PC-9 (cell line): ENCODE measurements around the gene ENPP4. TPM values are rescaled to one million over a fixed set of nuclear protein-coding genes. Genes with fewer than 3 reads are reported as not detected.
A peak's percentile ranks its signal among the peaks of the same experiment; 100 is the strongest.
"Not testable (repeated sequence)": the region's sequence is repeated elsewhere in the genome, so short reads cannot be mapped to it uniquely, and the experiment has no call there.

Experiments used
- BruUV-seq: library from RNA; stranded (reverse); fragments of 400-500 nt; replicated peaks from 2 replicates; lab custom pipeline; 2021; lab: Mats Ljungman, UMichigan
- CTCF ChIA-PET: fragments of 300-600 bp; sonication (Branson Sonifier 250); formaldehyde crosslinking; loops from one replicate; lab custom pipeline; 2022; ENCODE audit warnings: antibody characterized with exemption; lab: Charles Lee
- POLR2A ChIA-PET: fragments of 300-600 bp; sonication (Branson Sonifier 250); formaldehyde crosslinking; loops from one replicate; lab custom pipeline; 2022; ENCODE audit warnings: antibody characterized with exemption; ENCODE audit not compliant: unreplicated experiment; lab: Charles Lee
- DNase-seq, 2 experiments: peaks; one replicate each; pipeline versions ENCODE4 v3.0.0 to v3.0.0-alpha.2; 2015 to 2022; ENCODE audit warnings: mixed read lengths in 1 of 2
- H2AFZ ChIP-seq: fragments of 200-600 bp; sonication (generic); 2 replicates; pipeline ENCODE4 v1.8.1; 2017; ENCODE audit warnings: antibody characterized with exemption
- H3F3A ChIP-seq: fragments of 200-600 bp; sonication (generic); 2 replicates; pipeline ENCODE4 v1.8.1; 2017; ENCODE audit warnings: antibody characterized with exemption, mild to moderate bottlenecking, low read depth; ENCODE audit not compliant: insufficient read depth
- H3K27ac ChIP-seq: fragments of 200-600 bp; sonication (generic); 2 replicates; pipeline ENCODE4 v1.6.1; 2016; ENCODE audit warnings: mixed run types
- H3K27me3 ChIP-seq: fragments of 200-600 bp; sonication (generic); 2 replicates; pipeline ENCODE4 v1.6.1; 2016; ENCODE audit warnings: low read depth, mixed run types; ENCODE audit not compliant: insufficient read depth
- H3K36me3 ChIP-seq: fragments of 200-600 bp; sonication (generic); 2 replicates; pipeline ENCODE4 v1.6.1; 2016; ENCODE audit warnings: low read depth, mixed run types
- H3K4me1 ChIP-seq: fragments of 200-600 bp; sonication (generic); replicated peaks from 2 replicates; pipeline ENCODE4 v1.6.1; 2016; ENCODE audit warnings: mixed run types; ENCODE audit not compliant: insufficient read depth
- H3K4me2 ChIP-seq: fragments of 200-600 bp; sonication (generic); 2 replicates; pipeline ENCODE4 v1.6.1; 2017; ENCODE audit warnings: mixed run types
- H3K4me3 ChIP-seq: fragments of 200-600 bp; sonication (generic); 2 replicates; pipeline ENCODE4 v1.6.1; 2016; ENCODE audit warnings: mixed run types
- H3K79me2 ChIP-seq: fragments of 200-600 bp; sonication (generic); 2 replicates; pipeline ENCODE4 v1.6.1; 2017; ENCODE audit warnings: low read depth, mixed run types
- H3K9me2 ChIP-seq: fragments of 200-600 bp; sonication (generic); 2 replicates; pipeline ENCODE4 v1.8.1; 2017; ENCODE audit warnings: mild to moderate bottlenecking; ENCODE audit not compliant: insufficient read depth
- H3K9me3 ChIP-seq: fragments of 200-600 bp; sonication (generic); 2 replicates; pipeline ENCODE4 v1.8.1; 2016; ENCODE audit warnings: low read depth; ENCODE audit not compliant: insufficient read depth
- H4K20me1 ChIP-seq: fragments of 200-600 bp; sonication (generic); 2 replicates; pipeline ENCODE4 v1.8.1; 2017; ENCODE audit not compliant: insufficient read depth
- CTCF ChIP-seq: fragments of 200-600 bp; sonication (generic); conservative IDR thresholded peaks from 2 replicates; pipeline ENCODE4 v1.6.1; 2017; ENCODE audit warnings: mixed run types, antibody characterized with exemption, mild to moderate bottlenecking, moderate library complexity
- EZH2 ChIP-seq: fragments of 200-600 bp; sonication (generic); IDR thresholded peaks from 2 replicates; pipeline ENCODE4 v1.8.0; 2017; ENCODE audit warnings: antibody characterized with exemption, low read depth
- intact Hi-C: fragments of 100-400 bp; cut with micrococcal nuclease; formaldehyde crosslinking; loops from one replicate; pipeline ENCODE4 v1.10.0; 2022; ENCODE audit not compliant: unreplicated experiment
- total RNA-seq: library from RNA; stranded (reverse); gene quantifications from 2 replicates; pipeline ENCODE4 v1.2.3, GENCODE V29; 2021

Gene ENPP4
- total RNA-seq, 1 experiment from 2014 or later, result 7.1 TPM

GRCh38 chr6:46128476-46128875 lies 1.3 kb upstream of the ENPP4 start:
- Histone ChIP-seq H3K4me1 (peaks cover 7% of the 10 kb centered on the region), H3K4me2 (peak overlapping the region; percentile 74), H4K20me1 (no peaks in the 10 kb centered on the region), H3K36me3 (no peaks in the 10 kb centered on the region), H2AFZ (no peak overlapping the region), H3K27me3 (no peaks in the 10 kb centered on the region), H3K9me3 (no peaks in the 10 kb centered on the region), H3K79me2 (no peaks in the 10 kb centered on the region), H3F3A (no peaks in the 10 kb centered on the region), H3K9me2 (no peaks in the 10 kb centered on the region), H3K4me3 (peak overlapping the region; percentile 61), H3K27ac (no peak overlapping the region)
- intact Hi-C loops, result no loop called here
- no peak for TF ChIP-seq EZH2
- TF ChIP-seq CTCF, result no peak
- ChIA-PET CTCF (no interaction called here), POLR2A (interaction anchor here (0.7 kb wide), 1 partner anchor 524 kb away, joined by 3 read pairs; no protein-coding TSS in a partner anchor)
- DNase-seq, result no peak
- BruUV-seq, result no TSS peak

- peak overlapping the region; percentile 100 for H2AFZ ChIP-seq
- POLR2A ChIA-PET, result interaction anchor here (0.6 to 0.9 kb wide), 2 partner anchors 24 to 42 kb away, joined by 5 to 20 read pairs; partner anchors contain the start of gene ENPP5
- no peak for TF ChIP-seq CTCF
- peak overlapping the region; percentile 61 for H3K4me3 ChIP-seq
- H3K4me2 ChIP-seq, result peak overlapping the region; percentile 74
- peak in 1 of 2 experiments; percentile 54 for DNase-seq
- CTCF ChIA-PET, result interaction anchor here (0.7 kb wide), 3 partner anchors 86 to 1653 kb away, joined by 4 to 9 read pairs (median 8); no protein-coding TSS in a partner anchor
- BruUV-seq, result no TSS peak
- intact Hi-C loops, result no loop called here
- no peaks in the 10 kb centered on the region for H3K9me2 ChIP-seq
- H3K27me3 ChIP-seq, result no peaks in the 10 kb centered on the region
- no peaks in the 10 kb centered on the region for H3F3A ChIP-seq
- H3K36me3 ChIP-seq, result no peaks in the 10 kb centered on the region
- no peaks in the 10 kb centered on the region for H3K79me2 ChIP-seq
- peaks cover 7% of the 10 kb centered on the region for H3K4me1 ChIP-seq
- H3K27ac ChIP-seq, result no peak overlapping the region
- no peaks in the 10 kb centered on the region for H3K9me3 ChIP-seq
- H4K20me1 ChIP-seq, result no peaks in the 10 kb centered on the region
Measured at GRCh38 chr6:46129291-46129628, 529 bp upstream of the ENPP4 start.

- POLR2A ChIA-PET, result interaction anchor here (0.7 kb wide), 2 partner anchors 15 to 914 kb away, joined by 4 to 6 read pairs; no protein-coding TSS in a partner anchor
Measured at GRCh38 chr6:46130666-46131065, 877 bp downstream of the ENPP4 start.

GRCh38 chr6:46131291-46131690 lies 1.5 kb downstream of the ENPP4 start:
- H3K79me2 ChIP-seq, BruUV-seq, H3K36me3 ChIP-seq, H3K27me3 ChIP-seq, H3K4me2 ChIP-seq, CTCF ChIA-PET, DNase-seq, H3K9me2 ChIP-seq, H2AFZ ChIP-seq, H3K27ac ChIP-seq, H3K4me1 ChIP-seq, H3K4me3 ChIP-seq, H3F3A ChIP-seq, H3K9me3 ChIP-seq, H4K20me1 ChIP-seq, intact Hi-C loops: not testable (repeated sequence)
- POLR2A ChIA-PET, result interaction anchor here (0.7 kb wide), 1 partner anchor 913 kb away, joined by 6 read pairs; no protein-coding TSS in a partner anchor

More at GRCh38 chr6:46130666-46131065, 877 bp downstream of the ENPP4 start:
- H4K20me1 ChIP-seq, result no peaks in the 10 kb centered on the region
- no peaks in the 10 kb centered on the region for H3K9me2 ChIP-seq
- BruUV-seq, result no TSS peak
- CTCF ChIA-PET, result no interaction called here
- H3F3A ChIP-seq, result no peaks in the 10 kb centered on the region
- DNase-seq, result no peak
- H3K27ac ChIP-seq, result no peak overlapping the region
- intact Hi-C loops, result no loop called here
- H3K36me3 ChIP-seq, result no peaks in the 10 kb centered on the region
- H3K79me2 ChIP-seq, result no peaks in the 10 kb centered on the region
- peak overlapping the region; percentile 74 for H3K4me2 ChIP-seq
- H3K9me3 ChIP-seq, result no peaks in the 10 kb centered on the region
- TF ChIP-seq EZH2, result no peak
- TF ChIP-seq CTCF, result no peak
- H2AFZ ChIP-seq, result peak overlapping the region; percentile 100
- peaks cover 7% of the 10 kb centered on the region for H3K4me1 ChIP-seq
- H3K27me3 ChIP-seq, result no peaks in the 10 kb centered on the region
- peak overlapping the region; percentile 61 for H3K4me3 ChIP-seq
